GM23338 (cell line): Measurements from ENCODE around the gene RER1.

Source experiments
- CTCF ChIP-seq, 2 experiments: fragments of 200-600 bp in 1 of 2; sonication (generic) in 1 of 2; conservative IDR thresholded peaks; 2 replicates each; pipeline versions ENCODE4 v1.5.1 to v1.6.1; 2016 to 2017; ENCODE audit warnings: antibody characterized with exemption in 2 of 2, low read depth in 2 of 2, mild to moderate bottlenecking in 2 of 2, moderate library complexity in 1 of 2
- EZH2 ChIP-seq: fragments of 200-600 bp; sonication (generic); IDR thresholded peaks from one replicate; pipeline ENCODE4 v1.8.0; 2017; ENCODE audit warnings: antibody characterized with exemption, mild to moderate bottlenecking, low read depth; ENCODE audit not compliant: unreplicated experiment
- POLR2AphosphoS5 ChIP-seq: IDR thresholded peaks from 2 replicates; pipeline ENCODE4 v1.6.1; 2016; ENCODE audit warnings: antibody characterized with exemption, low read depth

GRCh38 chr1:2407991-2408275 is 16.3 kb downstream of the RER1 start:
- TF ChIP-seq CTCF (conservative IDR thresholded peaks at IDR 0.05; ENCODE audit: low read depth in 2 of 2), result no peak
- TF ChIP-seq EZH2, result no peak
- TF ChIP-seq POLR2AphosphoS5, result no peak
